KBM-7 (cell line): ENCODE results near the gene MOB3A.

Source experiments
- DNase-seq: peaks from one replicate; pipeline ENCODE4 v3.0.0-alpha.2; 2015
- in situ Hi-C: fragments of 300-500 bp; cut with MboI; formaldehyde crosslinking; loops from 2 replicates; pipeline ENCODE4 v1.14.3; 2020; ENCODE audit warnings: low sequenced_read_pairs, low pct_unique_long_range_greater_than_20kb, mixed read lengths

MOB3A gene

GRCh38 chr19:2127758-2128157 lies 31.6 kb upstream of the MOB3A start:
- no peak for DNase-seq
- in situ Hi-C loops: no loop called here

GRCh38 chr19:2126879-2127518 lies 30.9 kb upstream of the MOB3A start:
- in situ Hi-C loops: no loop called here
- no peak for DNase-seq

- DNase-seq: no peak
- in situ Hi-C loops: no loop called here
Observed at GRCh38 chr19:2123682-2124387, 27.7 kb upstream of the MOB3A start.

GRCh38 chr19:2122982-2123381 lies 26.9 kb upstream of the MOB3A start:
- in situ Hi-C loops: no loop called here
- no peak for DNase-seq

GRCh38 chr19:2122251-2122650 lies 26.1 kb upstream of the MOB3A start:
- DNase-seq: no peak
- in situ Hi-C loops: no loop called here

- DNase-seq: no peak
- in situ Hi-C loops: no loop called here
Observed at GRCh38 chr19:2121416-2122051, 25.4 kb upstream of the MOB3A start.

GRCh38 chr19:2120821-2121220 lies 24.7 kb upstream of the MOB3A start:
- no peak for DNase-seq
- in situ Hi-C loops: no loop called here

GRCh38 chr19:2119921-2120785 lies 24.0 kb upstream of the MOB3A start:
- DNase-seq: no peak
- in situ Hi-C loops: no loop called here

GRCh38 chr19:2118438-2118837 lies 22.3 kb upstream of the MOB3A start:
- DNase-seq: no peak
- in situ Hi-C loops: no loop called here

- DNase-seq: no peak
- in situ Hi-C loops: no loop called here
Observed at GRCh38 chr19:2117215-2117960, 21.3 kb upstream of the MOB3A start.

GRCh38 chr19:2116507-2116906 lies 20.4 kb upstream of the MOB3A start:
- in situ Hi-C loops: no loop called here
- DNase-seq: no peak

GRCh38 chr19:2115911-2116426 lies 19.8 kb upstream of the MOB3A start:
- in situ Hi-C loops: no loop called here
- no peak for DNase-seq

- DNase-seq: no peak
- in situ Hi-C loops: no loop called here
Observed at GRCh38 chr19:2115324-2115723, 19.2 kb upstream of the MOB3A start.

- DNase-seq: no peak
Observed at GRCh38 chr19:2114821-2115220, 18.7 kb upstream of the MOB3A start.

GRCh38 chr19:2114218-2114617 lies 18.1 kb upstream of the MOB3A start:
- no peak for DNase-seq
- in situ Hi-C loops: no loop called here

More at GRCh38 chr19:2114821-2115220, 18.7 kb upstream of the MOB3A start:
- in situ Hi-C loops: no loop called here

GRCh38 chr19:2113439-2114211 lies 17.5 kb upstream of the MOB3A start:
- no peak for DNase-seq
- in situ Hi-C loops: no loop called here

GRCh38 chr19:2112516-2113320 lies 16.6 kb upstream of the MOB3A start:
- DNase-seq: no peak

More at GRCh38 chr19:2112516-2113320, 16.6 kb upstream of the MOB3A start:
- in situ Hi-C loops: no loop called here
